H1 (cell line): ENCODE data around the gene IQCM. TPM values are rescaled to one million over a fixed set of nuclear protein-coding genes. Genes with fewer than 3 reads are reported as not detected.

Source experiments
- CTCF ChIA-PET: fragments of 300-600 bp; sonication (Branson Sonifier 250); formaldehyde crosslinking; loops from one replicate; lab custom pipeline; 2021; ENCODE audit not compliant: partially characterized antibody; lab: Charles Lee
- POLR2A ChIA-PET: fragments of 300-600 bp; sonication (Branson Sonifier 250); formaldehyde crosslinking; loops from one replicate; lab custom pipeline; 2021; ENCODE audit warnings: inconsistent platforms; ENCODE audit not compliant: partially characterized antibody; lab: Charles Lee
- DNase-seq, 2 experiments: peaks; one replicate each; pipeline versions ENCODE4 v3.0.0 to v3.0.0-alpha.2; 2010 to 2022; ENCODE audit warnings: low spot score in 2 of 2, low read depth in 1 of 2, mixed read lengths in 1 of 2
- FAIRE-seq: peaks from 2 replicates; lab custom pipeline; 2011; peaks lifted over from hg19 to GRCh38; lab: Jason Lieb, UNC
- H2AFZ ChIP-seq: 2 replicates; pipeline ENCODE4 v1.8.1; 2012; ENCODE audit warnings: low read length, inconsistent platforms
- H2AK5ac ChIP-seq: 2 replicates; pipeline ENCODE4 v1.6.1; 2013; ENCODE audit warnings: low read depth, low read length
- H2BK120ac ChIP-seq: replicated peaks from 2 replicates; pipeline ENCODE3; 2013; ENCODE audit warnings: low read depth, low read length, inconsistent platforms
- H2BK12ac ChIP-seq: 2 replicates; pipeline ENCODE4 v1.6.1; 2013; ENCODE audit warnings: low read depth, low read length
- H2BK15ac ChIP-seq: 2 replicates; pipeline ENCODE4 v1.6.1; 2013; ENCODE audit warnings: low read length
- H2BK20ac ChIP-seq: 2 replicates; pipeline ENCODE4 v1.6.1; 2013; ENCODE audit warnings: low read length
- H2BK5ac ChIP-seq: 2 replicates; pipeline ENCODE4 v1.6.1; 2013; ENCODE audit warnings: low read depth, low read length
- H3K14ac ChIP-seq: 2 replicates; pipeline ENCODE4 v1.6.1; 2013; ENCODE audit warnings: inconsistent platforms; ENCODE audit not compliant: insufficient read length
- H3K18ac ChIP-seq: 2 replicates; pipeline ENCODE4 v1.6.1; 2013; ENCODE audit warnings: low read length; ENCODE audit errors: extremely low read depth
- H3K23ac ChIP-seq: 2 replicates; pipeline ENCODE4 v1.6.1; 2013; ENCODE audit warnings: inconsistent platforms; ENCODE audit not compliant: insufficient read length
- H3K23me2 ChIP-seq: 2 replicates; pipeline ENCODE4 v1.6.1; 2013; ENCODE audit warnings: low read depth, low read length
- H3K27ac ChIP-seq: 2 replicates; pipeline ENCODE4 v1.6.1; 2011; ENCODE audit warnings: low read depth, low read length, inconsistent platforms
- H3K27me3 ChIP-seq, 4 experiments: replicated peaks in 1 of 4; 1 replicate in 1 of 4; 2 replicates in 3 of 4; pipeline versions ENCODE4 v1.6.1 to v1.8.1; 2011 to 2013; ENCODE audit warnings: low read length in 3 of 4, mild to moderate bottlenecking in 3 of 4, inconsistent platforms in 2 of 4, mixed read lengths in 2 of 4, moderate library complexity in 1 of 4; ENCODE audit not compliant: control insufficient read depth in 3 of 4, insufficient read depth in 3 of 4; ENCODE audit errors: extremely low read depth in 1 of 4
- H3K36me3 ChIP-seq, 4 experiments: 2 replicates each; pipeline versions ENCODE4 v1.6.1 to v1.8.1; 2011 to 2013; ENCODE audit warnings: mild to moderate bottlenecking in 4 of 4, low read length in 3 of 4, moderate library complexity in 2 of 4, control low read depth in 1 of 4, inconsistent platforms in 1 of 4; ENCODE audit not compliant: insufficient read depth in 4 of 4, control insufficient read depth in 2 of 4
- H3K4ac ChIP-seq: replicated peaks from 2 replicates; pipeline ENCODE3; 2013; ENCODE audit warnings: low read length, low read depth, mixed read lengths, inconsistent platforms; ENCODE audit not compliant: insufficient read length
- H3K4me1 ChIP-seq, 4 experiments: replicated peaks in 1 of 4; 1 replicate in 1 of 4; 2 replicates in 3 of 4; pipeline versions ENCODE4 v1.6.1 to v1.8.1; 2011 to 2013; ENCODE audit warnings: low read length in 3 of 4, inconsistent platforms in 2 of 4, mixed read lengths in 1 of 4; ENCODE audit not compliant: insufficient read depth in 4 of 4, control insufficient read depth in 3 of 4
- H3K4me2 ChIP-seq, 2 experiments: 2 replicates each; pipeline versions ENCODE4 v1.6.1 to v1.8.1; 2011 to 2013; ENCODE audit warnings: low read depth in 2 of 2, low read length in 2 of 2, control low read depth in 1 of 2, inconsistent platforms in 1 of 2, mild to moderate bottlenecking in 1 of 2; ENCODE audit not compliant: insufficient read depth in 1 of 2
- H3K4me3 ChIP-seq, 4 experiments: fragments of 200-600, 300-600 bp in 1 of 4; sonication (generic), shearing (Covaris generic), sonication (Bioruptor Twin) in 1 of 4; 2 replicates each; pipeline versions ENCODE4 v1.5.1 to v1.8.1; 2011 to 2016; ENCODE audit warnings: low read length in 4 of 4, low read depth in 3 of 4, control low read depth in 2 of 4, inconsistent platforms in 2 of 4, mild to moderate bottlenecking in 2 of 4, mixed read lengths in 1 of 4, moderate library complexity in 1 of 4; ENCODE audit not compliant: insufficient read depth in 2 of 4; ENCODE audit errors: extremely low read depth in 1 of 4
- H3K56ac ChIP-seq: replicated peaks from 2 replicates; pipeline ENCODE3; 2013; ENCODE audit warnings: low read depth, mild to moderate bottlenecking, mixed read lengths, low read length, inconsistent platforms; ENCODE audit not compliant: insufficient read length
- H3K79me1 ChIP-seq: 2 replicates; pipeline ENCODE4 v1.6.1; 2013; ENCODE audit warnings: low read depth, low read length, control low read depth
- H3K79me2 ChIP-seq, 2 experiments: 2 replicates each; pipeline versions ENCODE4 v1.6.1 to v1.8.1; 2012 to 2013; ENCODE audit warnings: low read length in 2 of 2, mild to moderate bottlenecking in 2 of 2, inconsistent platforms in 1 of 2; ENCODE audit not compliant: insufficient read depth in 2 of 2, control insufficient read depth in 1 of 2
- H3K9ac ChIP-seq, 4 experiments: replicated peaks in 1 of 4; 1 replicate in 1 of 4; 2 replicates in 3 of 4; pipeline versions ENCODE4 v1.6.1 to v1.8.1; 2011 to 2013; ENCODE audit warnings: low read depth in 3 of 4, low read length in 3 of 4, control low read depth in 2 of 4, mild to moderate bottlenecking in 2 of 4, moderate library complexity in 2 of 4, inconsistent platforms in 1 of 4; ENCODE audit errors: extremely low read depth in 1 of 4
- H3K9me3 ChIP-seq, 2 experiments: 2 replicates each; pipeline versions ENCODE4 v1.6.1 to v1.8.1; 2012 to 2013; ENCODE audit warnings: mild to moderate bottlenecking in 2 of 2, moderate library complexity in 2 of 2, control low read depth in 1 of 2, inconsistent platforms in 1 of 2, low read depth in 1 of 2, low read length in 1 of 2, mixed read lengths in 1 of 2; ENCODE audit not compliant: insufficient read depth in 2 of 2
- H4K20me1 ChIP-seq, 2 experiments: replicated peaks in 1 of 2; 2 replicates each; pipeline versions ENCODE3 to v1.8.1; 2011 to 2013; ENCODE audit warnings: inconsistent platforms in 2 of 2, low read length in 2 of 2, mild to moderate bottlenecking in 1 of 2; ENCODE audit not compliant: insufficient read depth in 2 of 2, control insufficient read depth in 1 of 2
- H4K5ac ChIP-seq: 2 replicates; pipeline ENCODE4 v1.6.1; 2013; ENCODE audit warnings: low read length, low read depth, mixed read lengths, inconsistent platforms; ENCODE audit not compliant: insufficient read length
- H4K8ac ChIP-seq: 2 replicates; pipeline ENCODE4 v1.8.0; 2013; ENCODE audit warnings: mild to moderate bottlenecking, moderate library complexity, low read length, inconsistent platforms; ENCODE audit not compliant: insufficient read depth; ENCODE audit errors: extremely low read depth
- H4K91ac ChIP-seq: replicated peaks from 2 replicates; pipeline ENCODE3; 2013; ENCODE audit warnings: low read length, mixed read lengths, inconsistent platforms; ENCODE audit not compliant: insufficient read length
- CHD1 ChIP-seq: IDR thresholded peaks from 2 replicates; pipeline ENCODE4 v1.6.1; 2012; ENCODE audit warnings: low read depth, low read length, improper control_type of control experiment
- EGR1 ChIP-seq: IDR thresholded peaks from 2 replicates; pipeline ENCODE4 v1.6.1; 2011; ENCODE audit warnings: low read depth, low read length, borderline replicate concordance
- HDAC2 ChIP-seq, 2 experiments: fragments of 300-600 bp in 1 of 2; sonication (generic) in 1 of 2; IDR thresholded peaks; 2 replicates each; pipeline ENCODE4 v1.6.1; 2011 to 2012; ENCODE audit warnings: low read depth in 2 of 2, low read length in 2 of 2, mild to moderate bottlenecking in 2 of 2, moderate library complexity in 2 of 2, borderline replicate concordance in 1 of 2, inconsistent platforms in 1 of 2
- KDM5A ChIP-seq: fragments of 200-600 bp; IDR thresholded peaks from 2 replicates; pipeline ENCODE4 v1.7.1; 2012; ENCODE audit warnings: mild to moderate bottlenecking, low read length, inconsistent platforms, mixed read lengths
- MAX ChIP-seq: IDR thresholded peaks from 2 replicates; pipeline ENCODE4 v1.6.1; 2012; ENCODE audit warnings: inconsistent platforms
- NANOG ChIP-seq: IDR thresholded peaks from 2 replicates; pipeline ENCODE4 v1.6.1; 2011; ENCODE audit warnings: low read length, low read depth, mild to moderate bottlenecking, inconsistent platforms; ENCODE audit not compliant: insufficient read depth, poor library complexity, severe bottlenecking
- RBBP5 ChIP-seq: IDR thresholded peaks from 2 replicates; pipeline ENCODE4 v1.7.1; 2012; ENCODE audit warnings: low read depth, mild to moderate bottlenecking, inconsistent platforms, low read length, moderate library complexity, borderline replicate concordance
- SIN3A ChIP-seq, 2 experiments: IDR thresholded peaks in 1 of 2; conservative IDR thresholded peaks in 1 of 2; 2 replicates each; pipeline ENCODE4 v1.6.1; 2011 to 2012; ENCODE audit warnings: low read length in 2 of 2, improper control_type of control experiment in 1 of 2, low read depth in 1 of 2, mild to moderate bottlenecking in 1 of 2
- SIX5 ChIP-seq: IDR thresholded peaks from 2 replicates; pipeline ENCODE4 v1.6.1; 2011; ENCODE audit warnings: mild to moderate bottlenecking, low read depth, low read length
- YY1 ChIP-seq: IDR thresholded peaks from 2 replicates; pipeline ENCODE4 v1.6.1; 2011; ENCODE audit warnings: low read depth, mild to moderate bottlenecking, low read length
- WGBS, 2 experiments: shearing (Covaris generic) in 1 of 2; methylation state at CpG; one replicate each; pipeline versions ENCODE4 v1.1.6 to v1.1.7; 2013 to 2015; ENCODE audit warnings: low lambda C conversion rate in 2 of 2, mixed read lengths in 2 of 2, inconsistent platforms in 1 of 2, low coverage in 1 of 2, missing lambda C conversion rate in 1 of 2; ENCODE audit not compliant: insufficient replicate concordance in 2 of 2, insufficient coverage in 1 of 2, insufficient read length in 1 of 2; ENCODE audit errors: extremely low coverage in 1 of 2, missing lambda C conversion rate in 1 of 2; 5-methylcytosine and 5-hydroxymethylcytosine counted together
- polyA plus RNA-seq, 7 experiments: library from polyadenylated mRNA; depleted of rRNA in 3 of 7; stranded (reverse) in 5 of 7; unstranded in 2 of 7; fragments of >200 nt in 5 of 7; fragments of 200-250 nt in 2 of 7; gene quantifications; 1 replicate in 5 of 7; 2 replicates in 1 of 7; 4 replicates in 1 of 7; pipeline versions ENCODE4 v1.2.1 to v1.2.3, GENCODE V29; 2011 to 2013; ENCODE audit warnings: missing spikeins in 2 of 7, mixed read lengths in 2 of 7
- total RNA-seq: library from RNA; stranded (reverse); fragmentation: NEBNext Ultra II Directional; extraction: Animal tissue kit (Norgen Biotek cat#: 25700); gene quantifications from 2 replicates; pipeline ENCODE4 v1.2.1, GENCODE V29; 2021
- TF ChIP-seq, protein P1 (sequence below): IDR thresholded peaks from 2 replicates; pipeline ENCODE4 v1.6.1; 2011; ENCODE audit warnings: low read depth, mild to moderate bottlenecking, low read length; ENCODE audit not compliant: insufficient read depth

IQCM gene
- total and polyA plus RNA-seq, 2 of the 8 experiments (the other 6 are each of a cell fraction or from before 2014, with no cell fraction given), result not detected

GRCh38 chr4:149723065-149723464, 92.6 kb downstream of the IQCM start:
- Histone ChIP-seq H4K91ac (no peak overlapping the region), H4K8ac (no peak overlapping the region), H3K4ac (no peak overlapping the region), H2BK5ac (no peak overlapping the region), H3K18ac (no peak overlapping the region), H3K27ac (no peak overlapping the region), H3K23ac (no peak overlapping the region), H3K4me1 (no peaks in the 10 kb centered on the region), H2BK20ac (no peak overlapping the region), H2BK12ac (no peak overlapping the region), H3K36me3 (no peaks in the 10 kb centered on the region), H3K56ac (no peak overlapping the region), H2BK120ac (no peak overlapping the region), H3K4me2 (no peak overlapping the region), H3K9ac (no peak overlapping the region), H4K20me1 (no peaks in the 10 kb centered on the region), H2AK5ac (no peak overlapping the region), H3K14ac (no peak overlapping the region), H3K23me2 (no peaks in the 10 kb centered on the region), H4K5ac (no peak overlapping the region), H3K79me2 (no peaks in the 10 kb centered on the region), H3K9me3 (no peaks in the 10 kb centered on the region)
- DNase-seq, result no peak
- 85% methylated on average over 2 of the region's 2 CpGs; no CpG with 5 or more reads in 1 of the 2 experiments for WGBS, 2 experiments
- ChIA-PET CTCF (no interaction called here), POLR2A (no interaction called here)
- FAIRE-seq, result no peak
- TF ChIP-seq CHD1, result no peak
- no peak for TF ChIP-seq EGR1
- TF ChIP-seq RBBP5, result no peak
- no peak for TF ChIP-seq SIN3A (conservative IDR thresholded peaks at IDR 0.05 in 1 of 2, IDR thresholded peaks at IDR 0.05 in 1 of 2; ENCODE audit: low read depth in 1 of 2, low read length in 2 of 2)
- TF ChIP-seq HDAC2 (IDR thresholded peaks at IDR 0.05; ENCODE audit: borderline replicate concordance in 1 of 2, low read depth in 2 of 2, low read length in 2 of 2), result no peak
- TF ChIP-seq YY1, result no peak
- no peak for TF ChIP-seq MAX
- no peak for TF ChIP-seq KDM5A
- TF ChIP-seq SIX5, result no peak
- TF ChIP-seq NANOG, result no peak
- TF ChIP-seq, protein P1, sequence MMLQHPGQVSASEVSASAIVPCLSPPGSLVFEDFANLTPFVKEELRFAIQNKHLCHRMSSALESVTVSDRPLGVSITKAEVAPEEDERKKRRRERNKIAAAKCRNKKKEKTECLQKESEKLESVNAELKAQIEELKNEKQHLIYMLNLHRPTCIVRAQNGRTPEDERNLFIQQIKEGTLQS, result no peak
- TF ChIP-seq, all 59 proteins: peak for 0
- H3K79me1 ChIP-seq, result no peaks in the 10 kb centered on the region
- H3K4me3 ChIP-seq, result no peak overlapping the region
- no peaks in the 10 kb centered on the region for H3K27me3 ChIP-seq
- H2AFZ ChIP-seq, result no peak overlapping the region
- no peak overlapping the region for H2BK15ac ChIP-seq
